Breast epithelium (tissue), 4 donors: ENCODE results near the gene NOC3L. TPM values are rescaled to one million over a fixed set of nuclear protein-coding genes. Genes with fewer than 3 reads are reported as not detected.

Source experiments
- DNase-seq, 2 donors: peaks; one replicate each; pipeline ENCODE4 v3.0.0-alpha.2; 2019; ENCODE audit warnings: low spot score in 2 of 2
- H3K27ac ChIP-seq, 2 donors: fragments of 200-600 bp; sonication (generic) in 1 of 2; one replicate each; pipeline ENCODE4 v1.5.1; 2016 to 2019; ENCODE audit warnings: mild to moderate bottlenecking in 1 of 2
- H3K27me3 ChIP-seq, 2 donors: fragments of 200-600 bp; sonication (generic) in 1 of 2; one replicate each; pipeline versions ENCODE4 v1.5.1 to v1.6.0; 2017 to 2019; ENCODE audit warnings: control low read depth in 1 of 2, mild to moderate bottlenecking in 1 of 2
- H3K36me3 ChIP-seq: fragments of 200-600 bp; one replicate; pipeline ENCODE4 v1.5.1; 2019
- H3K4me1 ChIP-seq, 2 donors: fragments of 200-600 bp; sonication (generic); one replicate each; pipeline ENCODE4 v1.5.1; 2016 to 2019; ENCODE audit warnings: control low read depth in 1 of 2
- H3K4me3 ChIP-seq, 3 donors: fragments of 200-600 bp; sonication (generic); 1 replicate in 2 of 3; 2 replicates in 1 of 3; pipeline ENCODE4 v1.5.1; 2016 to 2019; ENCODE audit warnings: mild to moderate bottlenecking in 3 of 3, moderate library complexity in 2 of 3
- H3K9me3 ChIP-seq, 2 donors: fragments of 200-600 bp; sonication (generic) in 1 of 2; one replicate each; pipeline ENCODE4 v1.5.1; 2016 to 2019; ENCODE audit warnings: control low read depth in 1 of 2
- POLR2A ChIP-seq: fragments of 450-650 bp; IDR thresholded peaks from one replicate; pipeline ENCODE4 v1.6.1; 2016; ENCODE audit warnings: antibody characterized with exemption, mild to moderate bottlenecking, moderate library complexity
- POLR2AphosphoS5 ChIP-seq, 3 donors: sonication (generic); formaldehyde crosslinking; IDR thresholded peaks; one replicate each; pipeline ENCODE4 v1.6.1; 2017; ENCODE audit warnings: antibody characterized with exemption in 3 of 3
- intact Hi-C: fragments of 100-400 bp; cut with DNase I; formaldehyde crosslinking; loops from one replicate; pipeline ENCODE4 v1.15.1; 2023; ENCODE audit warnings: low total_unique reads
- total RNA-seq, 3 donors: library from RNA; depleted of rRNA; stranded (reverse); fragments of >200 nt; gene quantifications; one replicate each; pipeline ENCODE4 v1.1.0, GENCODE V29; 2016
- TF ChIP-seq, protein P1 (sequence below), 3 donors: fragments of 450-650 bp; IDR thresholded peaks; one replicate each; pipeline ENCODE4 v1.5.1; 2016 to 2017; ENCODE audit warnings: antibody characterized with exemption in 3 of 3, mild to moderate bottlenecking in 3 of 3, moderate library complexity in 3 of 3

NOC3L gene
- total RNA-seq, 3 donors from 2014 or later = 14.9 to 26.2 (median 25.6) TPM

DNA sequence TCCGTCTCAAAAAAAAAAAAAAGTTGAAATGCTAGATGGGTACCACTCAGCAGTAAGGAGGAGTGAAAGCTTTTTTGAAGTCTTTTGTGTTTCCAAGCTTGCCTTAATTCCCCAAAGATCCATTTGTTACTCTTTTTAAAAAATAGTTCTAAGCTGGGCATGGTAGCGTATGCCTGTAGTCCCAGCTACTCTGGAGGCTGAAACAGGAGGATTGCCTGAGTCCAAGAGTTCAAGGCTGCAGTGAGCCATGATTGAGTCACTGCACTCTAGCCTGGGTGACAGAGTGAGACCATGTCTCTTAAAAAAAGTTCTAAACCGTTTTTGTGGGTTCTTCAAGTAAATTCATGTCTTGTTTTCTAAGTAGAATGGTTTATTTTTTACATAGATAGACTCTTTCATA, 44.9 kb upstream of the NOC3L start:
- intact Hi-C loops = no loop called here
- Histone ChIP-seq H3K4me1 (no peaks in the 10 kb centered on the region), H3K4me3 (no peak overlapping the region), H3K9me3 (no peaks in the 10 kb centered on the region), H3K27me3 (no peaks in the 10 kb centered on the region), H3K27ac (no peak overlapping the region), H3K36me3 (no peaks in the 10 kb centered on the region)
- no peak for DNase-seq
- TF ChIP-seq POLR2AphosphoS5 (IDR thresholded peaks at IDR 0.05) = no peak
- TF ChIP-seq, protein P1, sequence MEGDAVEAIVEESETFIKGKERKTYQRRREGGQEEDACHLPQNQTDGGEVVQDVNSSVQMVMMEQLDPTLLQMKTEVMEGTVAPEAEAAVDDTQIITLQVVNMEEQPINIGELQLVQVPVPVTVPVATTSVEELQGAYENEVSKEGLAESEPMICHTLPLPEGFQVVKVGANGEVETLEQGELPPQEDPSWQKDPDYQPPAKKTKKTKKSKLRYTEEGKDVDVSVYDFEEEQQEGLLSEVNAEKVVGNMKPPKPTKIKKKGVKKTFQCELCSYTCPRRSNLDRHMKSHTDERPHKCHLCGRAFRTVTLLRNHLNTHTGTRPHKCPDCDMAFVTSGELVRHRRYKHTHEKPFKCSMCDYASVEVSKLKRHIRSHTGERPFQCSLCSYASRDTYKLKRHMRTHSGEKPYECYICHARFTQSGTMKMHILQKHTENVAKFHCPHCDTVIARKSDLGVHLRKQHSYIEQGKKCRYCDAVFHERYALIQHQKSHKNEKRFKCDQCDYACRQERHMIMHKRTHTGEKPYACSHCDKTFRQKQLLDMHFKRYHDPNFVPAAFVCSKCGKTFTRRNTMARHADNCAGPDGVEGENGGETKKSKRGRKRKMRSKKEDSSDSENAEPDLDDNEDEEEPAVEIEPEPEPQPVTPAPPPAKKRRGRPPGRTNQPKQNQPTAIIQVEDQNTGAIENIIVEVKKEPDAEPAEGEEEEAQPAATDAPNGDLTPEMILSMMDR (IDR thresholded peaks at IDR 0.05) = no peak
- TF ChIP-seq POLR2A = no peak

DNA sequence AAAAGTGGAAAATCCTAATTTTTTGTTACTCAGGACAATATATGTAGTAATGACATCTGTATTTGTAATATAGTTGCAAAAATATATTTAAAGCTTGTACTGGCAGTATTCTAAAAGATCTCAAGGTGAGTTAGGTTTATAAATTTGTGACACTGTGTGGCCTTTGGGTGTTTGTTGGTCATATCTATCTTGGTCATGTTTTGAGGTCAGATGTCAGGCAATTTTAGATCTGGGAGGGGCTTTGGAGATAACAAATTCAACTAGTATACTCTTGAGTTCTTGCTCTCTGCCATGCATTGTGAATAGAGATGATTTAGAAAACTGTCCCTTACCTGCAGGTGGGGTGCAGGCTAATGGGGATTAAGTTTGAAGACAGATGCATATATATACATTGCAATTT, 42.7 kb upstream of the NOC3L start:
- H3K4me3 ChIP-seq = no peak overlapping the region
- no peaks in the 10 kb centered on the region for H3K36me3 ChIP-seq
- intact Hi-C loops = no loop called here
- H3K4me1 ChIP-seq = no peaks in the 10 kb centered on the region
- no peak for TF ChIP-seq POLR2A
- no peaks in the 10 kb centered on the region for H3K9me3 ChIP-seq
- H3K27ac ChIP-seq = no peak overlapping the region
- no peak for DNase-seq
- H3K27me3 ChIP-seq = no peaks in the 10 kb centered on the region

DNA sequence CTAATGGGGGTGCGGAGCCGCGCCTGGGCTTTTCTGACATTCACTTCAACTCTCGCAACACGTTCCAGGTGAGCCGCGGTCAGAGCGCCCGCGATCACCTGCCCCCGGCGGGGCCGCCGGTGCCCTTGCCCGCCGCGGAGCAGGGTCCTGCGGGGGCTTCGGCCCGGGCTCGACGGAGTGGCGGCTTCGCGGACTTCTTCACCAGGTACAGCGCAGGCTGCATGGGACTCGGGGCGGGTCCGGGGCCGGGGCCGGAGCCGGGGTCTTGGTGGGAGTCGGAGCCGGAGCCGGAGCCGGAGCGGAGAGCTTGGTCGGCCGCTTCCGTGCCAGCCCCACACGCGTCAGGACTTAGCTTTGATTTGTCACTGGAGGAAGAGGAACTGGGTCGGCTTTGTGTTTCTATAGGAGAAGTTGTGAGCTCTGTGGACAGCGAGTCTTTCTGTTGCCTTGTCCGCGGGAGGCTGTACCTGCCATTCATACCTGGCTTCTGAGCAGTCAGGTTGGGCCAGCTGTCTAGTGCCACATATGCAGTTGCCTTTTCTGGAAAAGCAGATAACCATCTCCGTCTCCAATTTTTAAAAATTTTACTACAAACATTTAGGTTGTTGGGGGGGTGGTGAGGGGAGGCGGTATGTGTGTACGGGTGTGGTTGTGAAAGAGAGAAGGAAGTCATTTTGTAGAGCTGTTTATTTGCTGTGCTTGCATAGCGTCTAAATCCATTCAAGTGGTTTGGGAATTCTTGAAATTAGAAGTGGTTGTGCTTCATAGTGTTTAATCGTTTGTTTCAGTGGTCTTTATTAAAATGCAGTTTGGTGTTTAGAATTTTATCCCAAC, 40.9 kb upstream of the NOC3L start:
- H3K4me3 ChIP-seq = peak overlapping the region; percentile 78 to 95 (median 91)
- peak; percentile 63 to 66 for DNase-seq
- no peaks in the 10 kb centered on the region for H3K9me3 ChIP-seq
- no peaks in the 10 kb centered on the region for H3K36me3 ChIP-seq
- no peaks in the 10 kb centered on the region for H3K27me3 ChIP-seq
- peak overlapping the region; percentile 92 to 93 for H3K27ac ChIP-seq
- no peaks in the 10 kb centered on the region for H3K4me1 ChIP-seq
- intact Hi-C loops = no loop called here
- no peak for TF ChIP-seq POLR2AphosphoS5 (IDR thresholded peaks at IDR 0.05)

DNA sequence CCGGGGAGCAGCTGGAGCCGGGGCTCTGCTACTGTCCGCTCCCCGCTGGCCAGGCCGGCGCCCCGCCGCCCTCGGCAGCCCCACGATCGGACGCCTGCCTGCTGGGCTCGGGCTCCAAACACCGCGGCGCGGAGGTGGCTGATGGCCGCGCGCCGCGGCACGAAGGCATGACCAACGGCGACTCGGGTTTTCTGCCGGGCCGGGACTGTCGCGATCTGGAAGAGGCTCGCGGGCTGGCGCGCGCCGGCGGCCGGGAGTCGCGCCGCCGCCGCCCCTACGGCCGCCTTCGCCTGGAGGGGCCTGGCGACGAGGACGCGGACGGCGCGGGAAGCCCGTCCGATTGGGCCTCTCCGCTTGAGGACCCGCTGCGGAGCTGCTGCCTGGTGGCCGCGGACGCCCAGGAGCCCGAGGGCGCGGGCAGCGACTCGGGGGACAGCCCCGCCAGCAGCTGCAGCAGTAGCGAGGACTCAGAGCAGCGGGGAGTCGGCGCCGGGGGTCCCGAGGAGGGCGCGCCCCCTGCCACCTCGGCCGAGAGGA, 40.2 kb upstream of the NOC3L start:
- Histone ChIP-seq H3K27ac (peak overlapping the region; percentile 92 to 93), H3K4me1 (no peaks in the 10 kb centered on the region), H3K4me3 (peak overlapping the region; percentile 78 to 95 (median 91)), H3K27me3 (no peaks in the 10 kb centered on the region), H3K9me3 (no peaks in the 10 kb centered on the region), H3K36me3 (no peaks in the 10 kb centered on the region)
- intact Hi-C loops = no loop called here
- TF ChIP-seq POLR2A (no peak), POLR2AphosphoS5 (IDR thresholded peaks at IDR 0.05) (no peak)
- TF ChIP-seq, protein P1 (IDR thresholded peaks at IDR 0.05) = no peak
- DNase-seq = no peak

DNA sequence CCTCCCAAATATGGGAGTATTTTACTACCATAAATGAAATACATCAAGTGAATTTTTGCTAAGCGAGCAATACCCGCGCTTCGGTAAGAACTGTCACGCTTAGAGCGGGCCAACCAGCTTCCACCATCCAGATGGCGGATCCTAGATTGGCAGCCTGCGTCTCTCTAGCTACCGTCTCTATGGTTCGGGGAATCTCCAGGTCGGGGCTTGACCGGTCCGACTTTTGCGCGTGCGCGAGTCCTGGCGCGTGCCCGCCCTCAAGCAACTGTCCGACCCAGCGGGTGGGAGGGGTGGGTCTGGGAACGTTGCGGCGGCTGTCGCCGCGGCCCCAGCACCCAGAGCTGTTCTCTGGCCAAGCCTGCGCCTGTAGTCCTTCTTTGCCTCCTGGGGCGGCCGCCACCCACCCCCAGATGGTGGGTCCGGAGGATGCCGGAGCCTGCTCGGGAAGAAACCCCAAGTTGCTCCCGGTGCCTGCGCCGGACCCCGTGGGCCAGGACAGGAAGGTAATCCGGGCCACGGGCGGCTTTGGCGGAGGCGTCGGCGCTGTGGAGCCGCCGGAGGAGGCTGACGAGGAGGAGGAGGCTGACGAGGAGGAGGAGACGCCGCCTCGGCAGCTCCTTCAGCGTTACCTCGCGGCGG, 39.6 kb upstream of the NOC3L start, which contains the start of gene TBC1D12:
Gene TBC1D12 (plus strand): TSS at position 338 of the 639 bp plus-strand sequence. CDS start 73 bp downstream, at position 411.
- peak within 1 kb of the TSS; percentile 78 to 95 (median 91) for H3K4me3 ChIP-seq
- peak; percentile 88 to 94 for DNase-seq
- intact Hi-C loops = no loop called here

More for the DNA sequence above, 39.6 kb upstream of the NOC3L start, which contains the start of gene TBC1D12:
- no peaks in the 10 kb centered on the region for H3K4me1 ChIP-seq
- H3K9me3 ChIP-seq = no peaks in the 10 kb centered on the region
- H3K27me3 ChIP-seq = no peaks in the 10 kb centered on the region
- TF ChIP-seq POLR2AphosphoS5 (IDR thresholded peaks at IDR 0.05) = peak in 2 of 3 donors; percentile 69 to 76
- TF ChIP-seq, protein P1 (IDR thresholded peaks at IDR 0.05) = no peak
- no peaks in the 10 kb centered on the region for H3K36me3 ChIP-seq
- peak within 1 kb of the TSS; percentile 92 to 93 for H3K27ac ChIP-seq
